Prostate gland (tissue), 2 donors: ENCODE data around the gene DLEC1. TPM values are rescaled to one million over a fixed set of nuclear protein-coding genes. Genes with fewer than 3 reads are reported as not detected.
"Not testable (repeated sequence)": the region's sequence is repeated elsewhere in the genome, so short reads cannot be mapped to it uniquely, and the experiment has no call there.

Source experiments
- DNase-seq: peaks from one replicate; pipeline ENCODE4 v3.0.0-alpha.2; 2019; ENCODE audit warnings: low spot score
- H3K27ac ChIP-seq, 2 donors: fragments of 200-600 bp; sonication (generic); 2 replicates each; pipeline ENCODE4 v1.5.1; 2017 to 2019
- H3K27me3 ChIP-seq: fragments of 200-600 bp; sonication (generic); replicated peaks from 2 replicates; pipeline ENCODE4 v1.5.1; 2019; ENCODE audit not compliant: insufficient read depth
- H3K36me3 ChIP-seq, 2 donors: fragments of 200-600 bp; sonication (generic); 1 replicate in 1 of 2; 2 replicates in 1 of 2; pipeline versions ENCODE4 v1.5.1 to v1.8.1; 2017 to 2019
- H3K4me1 ChIP-seq: fragments of 200-600 bp; sonication (generic); replicated peaks from 2 replicates; pipeline ENCODE4 v1.5.1; 2019
- H3K4me3 ChIP-seq, 2 donors: fragments of 200-600 bp; sonication (generic); 2 replicates each; pipeline ENCODE4 v1.5.1; 2017 to 2019
- H3K9me3 ChIP-seq: fragments of 200-600 bp; sonication (generic); 2 replicates; pipeline ENCODE4 v1.5.1; 2017
- CTCF ChIP-seq, 4 experiments: fragments of 200-600 bp in 2 of 4; fragments of 450-650 bp in 2 of 4; sonication (generic) in 2 of 4; IDR thresholded peaks; 1 replicate in 3 of 4; 2 replicates in 1 of 4; pipeline ENCODE4 v1.5.1; 2016 to 2019; ENCODE audit warnings: antibody characterized with exemption in 4 of 4, mild to moderate bottlenecking in 2 of 4, moderate library complexity in 2 of 4
- POLR2A ChIP-seq: fragments of 450-650 bp; IDR thresholded peaks from one replicate; pipeline ENCODE4 v1.6.1; 2016; ENCODE audit warnings: antibody characterized with exemption, mild to moderate bottlenecking
- POLR2AphosphoS5 ChIP-seq: sonication (generic); formaldehyde crosslinking; IDR thresholded peaks from one replicate; pipeline ENCODE4 v1.6.1; 2017; ENCODE audit warnings: antibody characterized with exemption
- WGBS: methylation state at CpG from one replicate; pipeline ENCODE4 v1.1.5; 2018; 5-methylcytosine and 5-hydroxymethylcytosine counted together
- intact Hi-C: fragments of 100-400 bp; cut with DNase I; formaldehyde crosslinking; loops from one replicate; pipeline ENCODE4 v1.14.2; 2022
- total RNA-seq, 2 donors: library from RNA; depleted of rRNA; stranded (reverse); fragments of >200 nt; gene quantifications; one replicate each; pipeline ENCODE4 v1.1.0, GENCODE V29; 2016

The DLEC1 gene
- total RNA-seq, 2 donors from 2014 or later = 0.32 to 13.1 TPM

- no peak overlapping the region for H3K4me3 ChIP-seq
- 92% methylated on average over 4 of the region's 4 CpGs for WGBS
- no peaks in the 10 kb centered on the region for H3K36me3 ChIP-seq
- H3K4me1 ChIP-seq = no peaks in the 10 kb centered on the region
- no peaks in the 10 kb centered on the region for H3K9me3 ChIP-seq
- no peak overlapping the region for H3K27ac ChIP-seq
- no peak for TF ChIP-seq POLR2A
- no peak for TF ChIP-seq CTCF (IDR thresholded peaks at IDR 0.05)
- TF ChIP-seq POLR2AphosphoS5 = no peak
- H3K27me3 ChIP-seq = no peaks in the 10 kb centered on the region
- intact Hi-C loops = no loop called here
- DNase-seq = no peak
These were observed 7.0 kb downstream of the DLEC1 start for GRCh38 chr3:38046027-38046426.

- intact Hi-C loops = no loop called here
- 94% methylated on average over 2 of the region's 2 CpGs for WGBS
- Histone ChIP-seq H3K4me1 (no peaks in the 10 kb centered on the region), H3K4me3 (no peak overlapping the region), H3K36me3 (no peaks in the 10 kb centered on the region), H3K9me3 (no peaks in the 10 kb centered on the region), H3K27ac (no peak overlapping the region), H3K27me3 (no peaks in the 10 kb centered on the region)
- TF ChIP-seq POLR2A = no peak
- TF ChIP-seq CTCF (IDR thresholded peaks at IDR 0.05) = no peak
- no peak for TF ChIP-seq POLR2AphosphoS5
- no peak for DNase-seq
These were observed 7.8 kb downstream of the DLEC1 start for GRCh38 chr3:38046821-38047220.

GRCh38 chr3:38047896-38048295 lies 8.9 kb downstream of the DLEC1 start:
- H3K27ac ChIP-seq = no peak overlapping the region
- intact Hi-C loops = no loop called here
- no peaks in the 10 kb centered on the region for H3K4me1 ChIP-seq
- no peak overlapping the region for H3K4me3 ChIP-seq
- no peaks in the 10 kb centered on the region for H3K36me3 ChIP-seq
- 68% methylated on average over 2 of the region's 2 CpGs for WGBS
- H3K9me3 ChIP-seq = no peaks in the 10 kb centered on the region
- DNase-seq = no peak
- H3K27me3 ChIP-seq = no peaks in the 10 kb centered on the region
- TF ChIP-seq POLR2AphosphoS5 = no peak
- no peak for TF ChIP-seq CTCF (IDR thresholded peaks at IDR 0.05)
- TF ChIP-seq POLR2A = no peak

- TF ChIP-seq POLR2A = no peak
- no peak for TF ChIP-seq CTCF (IDR thresholded peaks at IDR 0.05)
- TF ChIP-seq POLR2AphosphoS5 = no peak
- no peaks in the 10 kb centered on the region for H3K9me3 ChIP-seq
- intact Hi-C loops = no loop called here
- no peak for DNase-seq
- H3K36me3 ChIP-seq = no peaks in the 10 kb centered on the region
- WGBS = 76% methylated on average over 4 of the region's 4 CpGs
- H3K4me3 ChIP-seq = no peak overlapping the region
- no peaks in the 10 kb centered on the region for H3K4me1 ChIP-seq
- H3K27me3 ChIP-seq = no peaks in the 10 kb centered on the region
- H3K27ac ChIP-seq = no peak overlapping the region
These were observed 10.5 kb downstream of the DLEC1 start for GRCh38 chr3:38049358-38050126.

GRCh38 chr3:38051131-38051530 lies 12.1 kb downstream of the DLEC1 start:
- WGBS = 85% methylated on average over 13 of the region's 13 CpGs
- Histone ChIP-seq H3K9me3 (no peaks in the 10 kb centered on the region), H3K27me3 (no peaks in the 10 kb centered on the region), H3K36me3 (no peaks in the 10 kb centered on the region), H3K4me3 (no peak overlapping the region), H3K27ac (no peak overlapping the region), H3K4me1 (no peaks in the 10 kb centered on the region)
- TF ChIP-seq CTCF (IDR thresholded peaks at IDR 0.05) (no peak), POLR2AphosphoS5 (no peak), POLR2A (no peak)
- no peak for DNase-seq
- intact Hi-C loops = no loop called here

- H3K4me3 ChIP-seq, intact Hi-C loops, H3K36me3 ChIP-seq, H3K27me3 ChIP-seq, H3K27ac ChIP-seq, DNase-seq, H3K4me1 ChIP-seq, H3K9me3 ChIP-seq: not testable (repeated sequence)
- WGBS = 99% methylated on average over 11 of the region's 32 CpGs
These were observed 14.3 kb downstream of the DLEC1 start for GRCh38 chr3:38053286-38053685.

GRCh38 chr3:38053813-38054498 lies 14.9 kb downstream of the DLEC1 start:
- intact Hi-C loops = not testable (repeated sequence)
- WGBS = 86% methylated on average over 9 of the region's 9 CpGs

More at GRCh38 chr3:38053813-38054498, 14.9 kb downstream of the DLEC1 start:
- not testable (repeated sequence) for DNase-seq, H3K4me3 ChIP-seq, H3K27me3 ChIP-seq, H3K4me1 ChIP-seq, H3K9me3 ChIP-seq, H3K36me3 ChIP-seq, H3K27ac ChIP-seq
